ENCODE data around the gene PLIN5.

The PLIN5 gene

DNA sequence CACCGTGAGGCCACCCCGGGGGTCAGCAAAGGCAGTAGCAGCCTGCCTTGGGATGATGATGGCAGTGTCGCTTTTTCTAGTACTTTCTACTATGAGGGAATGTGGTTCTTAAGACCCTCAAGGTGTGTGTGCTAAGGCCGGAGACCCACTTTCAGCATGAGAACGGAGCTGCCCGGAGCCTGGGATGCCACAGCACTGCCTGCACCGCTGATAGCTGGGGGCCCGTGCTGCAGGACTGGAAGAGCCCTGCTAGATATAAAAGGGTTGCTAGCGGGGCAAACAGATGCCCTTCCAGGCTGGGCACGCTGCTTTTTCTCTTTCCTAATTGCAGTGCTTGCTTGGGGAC, 31.2 kb downstream of the PLIN5 start:
- no peak for DNase-seq

GRCh38 chr19:4503132-4503824, 31.7 kb downstream of the PLIN5 start:
- no peak for DNase-seq

DNA sequence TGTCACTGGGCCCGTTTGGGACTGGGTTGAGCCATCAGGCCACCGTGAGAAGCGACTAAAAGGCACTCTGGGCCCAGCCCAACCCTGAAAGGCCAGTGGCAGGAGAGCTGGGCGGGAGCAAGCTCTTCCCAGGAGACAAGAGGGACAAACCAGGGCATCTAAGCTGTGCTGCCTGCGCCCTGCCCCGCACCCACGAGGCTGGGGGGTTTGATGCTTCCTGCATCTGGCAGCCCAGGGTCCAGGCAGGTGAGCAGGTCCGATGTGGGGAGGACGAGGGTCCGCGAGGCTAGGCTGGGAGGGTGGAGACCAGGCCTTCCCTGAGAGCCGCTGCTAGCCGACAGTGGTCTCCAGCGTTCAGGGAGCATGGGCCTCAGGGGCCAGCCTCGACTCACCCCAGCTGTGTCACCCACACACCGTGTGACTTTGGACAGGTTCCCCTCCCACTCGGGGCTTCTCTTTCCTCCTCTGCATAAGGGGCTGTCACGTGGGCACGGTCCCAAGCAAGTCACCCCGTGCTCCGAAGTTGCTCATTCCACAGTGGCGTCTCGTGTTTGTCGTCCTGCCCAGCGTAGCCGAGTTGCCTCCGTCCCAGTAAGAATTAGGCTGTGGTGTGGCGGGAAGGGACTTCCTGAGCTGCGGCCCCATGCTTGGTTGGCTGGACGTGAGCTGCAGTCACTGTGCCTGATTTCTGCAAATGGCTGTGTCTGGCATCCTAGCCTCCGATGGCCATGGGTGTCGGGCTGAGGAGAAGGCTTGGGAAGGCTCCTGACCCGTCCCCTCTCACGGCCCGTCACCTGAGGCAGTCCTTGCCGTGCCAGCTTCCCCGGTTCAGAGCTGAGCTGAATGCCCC, 32.5 kb downstream of the PLIN5 start:
- no peak for DNase-seq

- DNase-seq: no peak
These were observed 33.3 kb downstream of the PLIN5 start for GRCh38 chr19:4501691-4502090.

GRCh38 chr19:4500841-4501591, 34.0 kb downstream of the PLIN5 start:
- no peak for DNase-seq

DNA sequence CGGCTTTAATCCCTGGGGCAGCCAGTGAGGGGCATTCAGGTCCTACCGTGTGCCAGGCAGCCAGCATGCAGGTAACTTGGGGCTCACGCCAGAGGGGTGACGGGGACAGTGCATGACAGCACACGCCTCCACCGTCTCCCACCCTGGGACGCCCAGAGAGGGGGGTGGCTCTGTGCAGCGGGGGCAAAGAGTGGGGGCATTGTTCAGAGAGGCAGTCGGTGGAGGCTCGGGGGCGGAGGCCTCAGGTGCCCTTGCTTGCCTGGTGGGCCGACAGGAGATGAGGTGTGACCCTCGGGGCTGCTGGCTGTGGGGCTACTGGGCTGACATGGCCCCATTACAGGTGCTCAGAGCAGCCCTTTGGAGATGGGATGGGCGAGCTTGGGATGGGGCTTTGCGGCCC, 35.2 kb downstream of the PLIN5 start:
- DNase-seq: no peak

- DNase-seq: no peak
These were observed 35.7 kb downstream of the PLIN5 start for GRCh38 chr19:4499318-4499717.

DNA sequence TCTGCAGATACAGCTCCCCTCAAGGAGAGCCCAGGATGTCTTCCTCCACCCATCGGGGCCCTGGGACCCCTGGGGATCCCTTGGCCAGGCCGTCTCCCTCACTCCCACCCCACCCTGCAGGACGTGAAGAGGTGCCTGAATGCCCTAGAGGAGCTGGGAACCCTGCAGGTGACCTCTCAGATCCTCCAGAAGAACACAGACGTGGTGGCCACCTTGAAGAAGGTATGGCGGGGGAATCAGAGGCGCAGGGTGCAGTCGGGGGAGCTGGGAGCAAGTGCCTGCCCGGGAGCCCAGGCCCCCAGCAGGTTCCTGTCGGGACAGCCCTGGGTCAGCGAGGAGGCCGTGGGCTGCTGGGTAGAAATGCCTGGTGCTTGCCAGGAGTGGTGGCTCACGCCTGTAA, 36.3 kb downstream of the PLIN5 start:
- DNase-seq: no peak

GRCh38 chr19:4497770-4498389, 37.1 kb downstream of the PLIN5 start:
- no peak for DNase-seq

GRCh38 chr19:4496304-4496703, 38.7 kb downstream of the PLIN5 start:
- no peak for DNase-seq

DNA sequence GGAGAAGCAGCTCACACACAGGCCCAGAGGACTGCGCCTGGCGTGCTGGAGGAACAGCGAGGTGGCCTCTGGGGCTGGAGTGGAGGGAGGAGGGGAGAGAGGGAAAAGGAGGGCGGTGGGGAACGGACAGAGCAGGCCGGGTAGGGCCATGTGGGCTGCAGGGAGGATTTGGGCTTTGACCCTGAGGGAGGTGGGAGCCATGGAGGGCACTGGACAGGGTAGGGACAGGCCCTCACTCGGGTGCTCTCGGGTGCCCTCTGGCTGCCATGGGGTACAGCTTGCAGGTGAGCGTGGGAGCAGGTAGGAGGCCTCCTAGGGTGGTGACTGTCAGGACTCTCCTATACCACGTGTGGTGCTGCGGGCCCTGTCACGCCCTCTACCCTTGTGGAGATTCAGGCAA, 39.6 kb downstream of the PLIN5 start:
- no peak for DNase-seq

GRCh38 chr19:4494691-4495064, 40.3 kb downstream of the PLIN5 start:
- no peak for DNase-seq

GRCh38 chr19:4493929-4494690, 40.9 kb downstream of the PLIN5 start:
- no peak for DNase-seq

DNA sequence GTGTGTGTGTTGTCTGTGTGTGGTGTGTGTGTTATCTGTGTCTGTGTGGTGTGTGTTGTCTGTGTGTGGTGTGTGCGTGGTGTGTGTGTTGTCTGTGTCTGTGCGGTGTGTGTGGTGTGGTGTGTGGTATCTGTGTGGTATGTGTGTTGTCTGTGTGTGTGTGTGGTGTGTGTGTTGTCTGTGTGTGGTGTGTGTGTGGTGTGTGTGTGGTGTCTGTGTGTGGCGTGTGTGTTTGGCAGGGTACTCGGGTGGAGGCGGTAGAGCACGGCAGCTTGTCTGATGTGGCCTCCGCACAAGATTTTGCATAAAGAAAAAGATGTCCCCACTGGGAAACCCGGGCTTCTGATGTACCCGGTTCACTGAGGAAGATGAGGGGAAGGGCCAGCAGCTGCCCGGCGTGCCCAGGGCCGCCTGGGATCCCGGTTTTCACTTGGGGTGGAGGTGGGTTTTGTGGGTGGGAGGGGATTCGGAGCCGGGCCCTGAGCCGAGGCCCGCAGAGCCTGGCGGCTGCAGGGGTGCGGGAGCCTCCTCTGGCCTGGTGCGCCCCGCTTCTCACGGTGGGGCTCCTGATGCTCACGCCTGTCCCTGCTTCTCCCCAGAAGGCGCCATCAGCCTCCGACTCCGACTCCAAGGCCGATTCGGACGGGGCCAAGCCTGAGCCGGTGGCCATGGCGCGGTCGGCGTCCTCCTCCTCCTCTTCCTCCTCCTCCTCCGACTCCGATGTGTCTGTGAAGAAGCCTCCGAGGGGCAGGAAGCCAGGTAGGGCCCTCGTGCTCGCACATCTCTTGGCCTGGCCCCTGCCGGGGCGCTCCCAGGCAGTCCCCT, 41.7 kb downstream of the PLIN5 start:
- DNase-seq: no peak

- no peak for DNase-seq
These were observed 42.5 kb downstream of the PLIN5 start for GRCh38 chr19:4492337-4493103.

DNA sequence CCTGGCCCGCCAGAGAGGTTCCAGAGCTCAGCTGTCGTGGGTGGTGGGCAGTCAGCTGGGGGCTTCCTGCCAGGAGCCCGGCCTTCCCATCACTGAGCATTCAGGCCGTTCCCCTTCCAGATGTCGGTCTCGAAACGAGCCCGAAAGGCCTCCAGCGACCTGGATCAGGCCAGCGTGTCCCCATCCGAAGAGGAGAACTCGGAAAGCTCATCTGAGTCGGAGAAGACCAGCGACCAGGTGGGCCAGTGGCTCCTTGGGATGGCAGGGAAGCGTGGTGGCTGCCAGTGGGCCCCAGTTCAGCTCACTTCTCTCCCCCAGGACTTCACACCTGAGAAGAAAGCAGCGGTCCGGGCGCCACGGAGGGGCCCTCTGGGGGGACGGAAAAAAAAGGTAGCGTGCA, 43.6 kb downstream of the PLIN5 start:
- DNase-seq: no peak

- DNase-seq: no peak
These were observed 46.5 kb downstream of the PLIN5 start for GRCh38 chr19:4488496-4488895.

GRCh38 chr19:4487572-4487971, 47.5 kb downstream of the PLIN5 start:
- DNase-seq: no peak

GRCh38 chr19:4483385-4483784, 51.6 kb downstream of the PLIN5 start:
- DNase-seq: no peak

GRCh38 chr19:4482721-4483364, 52.2 kb downstream of the PLIN5 start:
- DNase-seq: no peak

Data from NCI-H2081 treated with DMSO at 0.1 percent for 48 hours (cell line).